Panc1 (cell line): ENCODE measurements around the gene UBD. TPM values are rescaled to one million over a fixed set of nuclear protein-coding genes. Genes with fewer than 3 reads are reported as not detected.

Experiments used
- ATAC-seq: fragments of 200-7000 bp; cut with Tn5 transposase; 2 replicates; pipeline ENCODE4 v1.9.1; 2020; ENCODE audit warnings: mild to moderate bottlenecking, moderate library complexity
- BruUV-seq: library from RNA; stranded (reverse); fragments of 400-500 nt; replicated peaks from 2 replicates; lab custom pipeline; 2021; lab: Mats Ljungman, UMichigan
- CTCF ChIA-PET: fragments of 300-600 bp; sonication (Branson Sonifier 250); formaldehyde crosslinking; loops from one replicate; lab custom pipeline; 2022; ENCODE audit warnings: antibody characterized with exemption; lab: Charles Lee
- POLR2A ChIA-PET: fragments of 300-600 bp; sonication (Branson Sonifier 250); formaldehyde crosslinking; loops from one replicate; lab custom pipeline; 2022; ENCODE audit warnings: antibody characterized with exemption; lab: Charles Lee
- DNase-seq: peaks from one replicate; pipeline ENCODE4 v3.0.0-alpha.2; 2010; ENCODE audit warnings: low read depth, low spot score
- H3K27ac ChIP-seq: 2 replicates; pipeline ENCODE4 v1.5.1; 2011; ENCODE audit warnings: mild to moderate bottlenecking, low read length, inconsistent platforms
- H3K27me3 ChIP-seq: fragments of 200-500 bp; sonication (Bioruptor generic); 2 replicates; pipeline ENCODE4 v1.6.0; 2014; ENCODE audit warnings: low read length, inconsistent platforms; ENCODE audit not compliant: control insufficient read depth, insufficient read depth
- H3K36me3 ChIP-seq: fragments of 200-500 bp; sonication (Bioruptor generic); 2 replicates; pipeline ENCODE4 v1.5.1; 2014; ENCODE audit warnings: inconsistent platforms, mild to moderate bottlenecking, low read length, moderate library complexity; ENCODE audit not compliant: control insufficient read depth, insufficient read depth
- H3K4me1 ChIP-seq: 2 replicates; pipeline ENCODE4 v1.5.1; 2011; ENCODE audit warnings: inconsistent platforms, mild to moderate bottlenecking, low read length, moderate library complexity; ENCODE audit not compliant: control insufficient read depth, insufficient read depth
- H3K4me3 ChIP-seq, 2 experiments: 2 replicates each; pipeline ENCODE4 v1.5.1; 2011 to 2012; ENCODE audit warnings: low read depth in 2 of 2, low read length in 2 of 2, mild to moderate bottlenecking in 2 of 2, inconsistent platforms in 1 of 2, moderate library complexity in 1 of 2
- H3K9me3 ChIP-seq: fragments of 200-500 bp; sonication (Bioruptor generic); 2 replicates; pipeline ENCODE4 v1.5.1; 2014; ENCODE audit warnings: low read depth, mild to moderate bottlenecking, inconsistent platforms, low read length, moderate library complexity; ENCODE audit not compliant: control insufficient read depth, insufficient read depth
- CTCF ChIP-seq: fragments of 450-650 bp; IDR thresholded peaks from 2 replicates; pipeline ENCODE4 v1.5.1; 2017; ENCODE audit warnings: mild to moderate bottlenecking
- POLR2AphosphoS5 ChIP-seq: IDR thresholded peaks from 2 replicates; pipeline ENCODE4 v1.6.1; 2012; ENCODE audit warnings: mild to moderate bottlenecking, low read depth, low read length, moderate library complexity
- SIN3A ChIP-seq: IDR thresholded peaks from 2 replicates; pipeline ENCODE4 v1.6.1; 2012; ENCODE audit warnings: low read depth, mild to moderate bottlenecking, low read length, moderate library complexity, borderline replicate concordance; ENCODE audit not compliant: insufficient read depth
- TCF7L2 ChIP-seq: IDR thresholded peaks from 2 replicates; pipeline ENCODE4 v1.6.1; 2011; ENCODE audit warnings: mild to moderate bottlenecking, low read depth, low read length, inconsistent platforms
- in situ Hi-C: cut with HindIII; loops from 2 replicates; pipeline ENCODE4 v1.10.0; 2016; ENCODE audit warnings: low sequenced_read_pairs, low pct_unique_long_range_greater_than_20kb
- intact Hi-C: fragments of 100-400 bp; cut with micrococcal nuclease; formaldehyde crosslinking; loops from one replicate; pipeline ENCODE4 v1.10.0; 2022; ENCODE audit not compliant: unreplicated experiment
- total RNA-seq: library from RNA; stranded (reverse); gene quantifications from one replicate; pipeline ENCODE4 v1.2.1, GENCODE V29; 2021; ENCODE audit not compliant: unreplicated experiment
- TF ChIP-seq, protein P1 (sequence below), 2 experiments: IDR thresholded peaks; 2 replicates each; pipeline ENCODE4 v1.6.1; 2011 to 2012; ENCODE audit warnings: low read depth in 2 of 2, control low read depth in 1 of 2, low read length in 1 of 2, mild to moderate bottlenecking in 1 of 2, moderate library complexity in 1 of 2; ENCODE audit not compliant: insufficient read depth in 1 of 2

Gene UBD
- total RNA-seq, 1 experiment from 2014 or later = 0.54 TPM

DNA sequence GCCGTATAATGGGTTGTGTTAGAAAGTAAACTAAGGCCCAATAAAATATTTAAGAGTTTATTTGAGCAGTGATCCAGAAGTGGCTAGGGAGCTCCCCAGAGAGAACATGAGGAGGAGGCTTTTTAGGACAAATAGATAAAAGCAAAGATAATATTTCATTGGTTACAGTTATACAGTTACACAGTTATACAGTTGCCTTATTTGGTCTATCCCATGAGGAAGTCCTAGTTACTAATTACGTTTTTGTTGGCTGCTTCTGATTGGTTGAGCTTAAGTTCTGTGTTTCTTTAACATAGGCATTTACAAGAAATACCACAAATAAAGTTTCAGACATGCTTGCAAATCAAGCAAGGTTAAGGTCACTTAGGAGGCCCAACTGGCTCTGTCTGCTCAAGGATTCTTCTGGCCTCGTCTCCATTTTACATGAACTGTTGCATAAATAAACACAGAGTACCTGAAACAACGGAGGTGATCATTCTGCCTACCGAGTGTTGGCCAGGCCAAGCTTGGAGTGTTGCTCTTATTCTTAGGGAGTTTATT is 7.0 kb downstream of the UBD start:
- no peaks in the 10 kb centered on the region for H3K27me3 ChIP-seq
- POLR2A ChIA-PET = no interaction called here

DNA sequence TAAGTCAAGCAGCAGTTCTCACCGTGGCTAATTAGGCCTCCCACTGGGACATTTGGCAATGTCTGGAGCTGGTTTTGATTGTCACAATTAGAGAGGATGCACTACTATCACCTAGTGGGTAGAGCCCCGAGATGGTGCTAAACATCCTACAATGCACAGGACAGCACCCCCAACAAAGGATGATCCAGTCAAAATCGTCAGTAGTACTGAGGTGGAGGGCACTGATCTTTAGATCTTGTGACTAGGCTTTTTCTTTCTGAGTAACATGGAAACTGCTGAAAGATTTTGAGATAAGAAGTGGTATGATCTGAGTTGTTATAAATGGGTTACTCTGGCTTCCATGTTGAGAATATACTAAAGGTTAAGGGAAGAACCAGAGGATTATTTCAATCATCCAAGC is 12.0 kb downstream of the UBD start:
- H3K4me3 ChIP-seq = no peak overlapping the region
- ATAC-seq (no peak), DNase-seq (no peak)
- no TSS peak for BruUV-seq
- no peaks in the 10 kb centered on the region for H3K9me3 ChIP-seq
- no peaks in the 10 kb centered on the region for H3K36me3 ChIP-seq
- intact Hi-C loops (no loop called here), in situ Hi-C loops (no loop called here)
- no peak overlapping the region for H3K27ac ChIP-seq
- CTCF ChIA-PET = no interaction called here
- peaks cover 3% of the 10 kb centered on the region for H3K27me3 ChIP-seq
- H3K4me1 ChIP-seq = no peaks in the 10 kb centered on the region
- TF ChIP-seq POLR2AphosphoS5 (no peak), TCF7L2 (no peak), SIN3A (no peak), CTCF (no peak)
- TF ChIP-seq, protein P1, sequence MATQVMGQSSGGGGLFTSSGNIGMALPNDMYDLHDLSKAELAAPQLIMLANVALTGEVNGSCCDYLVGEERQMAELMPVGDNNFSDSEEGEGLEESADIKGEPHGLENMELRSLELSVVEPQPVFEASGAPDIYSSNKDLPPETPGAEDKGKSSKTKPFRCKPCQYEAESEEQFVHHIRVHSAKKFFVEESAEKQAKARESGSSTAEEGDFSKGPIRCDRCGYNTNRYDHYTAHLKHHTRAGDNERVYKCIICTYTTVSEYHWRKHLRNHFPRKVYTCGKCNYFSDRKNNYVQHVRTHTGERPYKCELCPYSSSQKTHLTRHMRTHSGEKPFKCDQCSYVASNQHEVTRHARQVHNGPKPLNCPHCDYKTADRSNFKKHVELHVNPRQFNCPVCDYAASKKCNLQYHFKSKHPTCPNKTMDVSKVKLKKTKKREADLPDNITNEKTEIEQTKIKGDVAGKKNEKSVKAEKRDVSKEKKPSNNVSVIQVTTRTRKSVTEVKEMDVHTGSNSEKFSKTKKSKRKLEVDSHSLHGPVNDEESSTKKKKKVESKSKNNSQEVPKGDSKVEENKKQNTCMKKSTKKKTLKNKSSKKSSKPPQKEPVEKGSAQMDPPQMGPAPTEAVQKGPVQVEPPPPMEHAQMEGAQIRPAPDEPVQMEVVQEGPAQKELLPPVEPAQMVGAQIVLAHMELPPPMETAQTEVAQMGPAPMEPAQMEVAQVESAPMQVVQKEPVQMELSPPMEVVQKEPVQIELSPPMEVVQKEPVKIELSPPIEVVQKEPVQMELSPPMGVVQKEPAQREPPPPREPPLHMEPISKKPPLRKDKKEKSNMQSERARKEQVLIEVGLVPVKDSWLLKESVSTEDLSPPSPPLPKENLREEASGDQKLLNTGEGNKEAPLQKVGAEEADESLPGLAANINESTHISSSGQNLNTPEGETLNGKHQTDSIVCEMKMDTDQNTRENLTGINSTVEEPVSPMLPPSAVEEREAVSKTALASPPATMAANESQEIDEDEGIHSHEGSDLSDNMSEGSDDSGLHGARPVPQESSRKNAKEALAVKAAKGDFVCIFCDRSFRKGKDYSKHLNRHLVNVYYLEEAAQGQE (IDR thresholded peaks at IDR 0.05; ENCODE audit: insufficient read depth in 1 of 2, low read depth in 2 of 2, low read length in 1 of 2) = no peak
- POLR2A ChIA-PET = no interaction called here

More for the DNA sequence above, 7.0 kb downstream of the UBD start:
- CTCF ChIA-PET = no interaction called here
- no TSS peak for BruUV-seq
- in situ Hi-C loops (no loop called here), intact Hi-C loops (no loop called here)
- Histone ChIP-seq H3K27ac (no peak overlapping the region), H3K9me3 (no peaks in the 10 kb centered on the region), H3K36me3 (no peaks in the 10 kb centered on the region), H3K4me3 (no peak overlapping the region), H3K4me1 (no peaks in the 10 kb centered on the region)
- no peak for DNase-seq
- no peak for ATAC-seq
- TF ChIP-seq, protein P1 (IDR thresholded peaks at IDR 0.05; ENCODE audit: insufficient read depth in 1 of 2, low read depth in 2 of 2, low read length in 1 of 2) = no peak
- TF ChIP-seq POLR2AphosphoS5 (no peak), TCF7L2 (no peak), CTCF (no peak), SIN3A (no peak)
